ENCODE data around the gene STK40.

The STK40 gene

GRCh38 chr1:36367798-36368197 is 17.9 kb downstream of the STK40 start:
- DNase-seq: no peak

- DNase-seq: no peak
Observed at GRCh38 chr1:36367066-36367465, 18.7 kb downstream of the STK40 start.

GRCh38 chr1:36366091-36366661 is 19.5 kb downstream of the STK40 start:
- no peak for DNase-seq

GRCh38 chr1:36365381-36365780 is 20.3 kb downstream of the STK40 start:
- DNase-seq: no peak

GRCh38 chr1:36359911-36360550 is 25.7 kb downstream of the STK40 start:
- DNase-seq: no peak

GRCh38 chr1:36359383-36359782 is 26.3 kb downstream of the STK40 start:
- DNase-seq: no peak

GRCh38 chr1:36358514-36359084 is 27.1 kb downstream of the STK40 start:
- no peak for DNase-seq

GRCh38 chr1:36355811-36356210 is 29.9 kb downstream of the STK40 start:
- no peak for DNase-seq

- DNase-seq: no peak
Observed at GRCh38 chr1:36354486-36354885, 31.2 kb downstream of the STK40 start.

- DNase-seq: no peak
Observed at GRCh38 chr1:36352910-36353878, 32.5 kb downstream of the STK40 start.

GRCh38 chr1:36352125-36352909 is 33.4 kb downstream of the STK40 start:
- DNase-seq: no peak

- peak; percentile 54 for DNase-seq
Observed at GRCh38 chr1:36351227-36351977, 34.3 kb downstream of the STK40 start.

- peak; percentile 64 for DNase-seq
Observed at GRCh38 chr1:36350659-36351226, 35.0 kb downstream of the STK40 start.

- no peak for DNase-seq
Observed at GRCh38 chr1:36349839-36350238, 35.9 kb downstream of the STK40 start.

GRCh38 chr1:36349241-36349671 is 36.5 kb downstream of the STK40 start:
- no peak for DNase-seq

- no peak for DNase-seq
Observed at GRCh38 chr1:36346741-36347370, 38.9 kb downstream of the STK40 start.

- DNase-seq: no peak
Observed at GRCh38 chr1:36345353-36345752, 40.4 kb downstream of the STK40 start.

GRCh38 chr1:36344395-36344680 is 41.4 kb downstream of the STK40 start:
- DNase-seq: no peak

GRCh38 chr1:36343651-36344394 is 41.9 kb downstream of the STK40 start:
- DNase-seq: no peak

- no peak for DNase-seq
Observed at GRCh38 chr1:36342426-36343185, 43.1 kb downstream of the STK40 start.
